Fibroblast of skin of abdomen (primary cell): ENCODE data around the gene DBI.
"Not testable (repeated sequence)": the region's sequence is repeated elsewhere in the genome, so short reads cannot be mapped to it uniquely, and the experiment has no call there.

Experiments used
- DNase-seq: peaks from one replicate; pipeline ENCODE4 v3.0.0-alpha.2; 2013

The DBI gene

DNA sequence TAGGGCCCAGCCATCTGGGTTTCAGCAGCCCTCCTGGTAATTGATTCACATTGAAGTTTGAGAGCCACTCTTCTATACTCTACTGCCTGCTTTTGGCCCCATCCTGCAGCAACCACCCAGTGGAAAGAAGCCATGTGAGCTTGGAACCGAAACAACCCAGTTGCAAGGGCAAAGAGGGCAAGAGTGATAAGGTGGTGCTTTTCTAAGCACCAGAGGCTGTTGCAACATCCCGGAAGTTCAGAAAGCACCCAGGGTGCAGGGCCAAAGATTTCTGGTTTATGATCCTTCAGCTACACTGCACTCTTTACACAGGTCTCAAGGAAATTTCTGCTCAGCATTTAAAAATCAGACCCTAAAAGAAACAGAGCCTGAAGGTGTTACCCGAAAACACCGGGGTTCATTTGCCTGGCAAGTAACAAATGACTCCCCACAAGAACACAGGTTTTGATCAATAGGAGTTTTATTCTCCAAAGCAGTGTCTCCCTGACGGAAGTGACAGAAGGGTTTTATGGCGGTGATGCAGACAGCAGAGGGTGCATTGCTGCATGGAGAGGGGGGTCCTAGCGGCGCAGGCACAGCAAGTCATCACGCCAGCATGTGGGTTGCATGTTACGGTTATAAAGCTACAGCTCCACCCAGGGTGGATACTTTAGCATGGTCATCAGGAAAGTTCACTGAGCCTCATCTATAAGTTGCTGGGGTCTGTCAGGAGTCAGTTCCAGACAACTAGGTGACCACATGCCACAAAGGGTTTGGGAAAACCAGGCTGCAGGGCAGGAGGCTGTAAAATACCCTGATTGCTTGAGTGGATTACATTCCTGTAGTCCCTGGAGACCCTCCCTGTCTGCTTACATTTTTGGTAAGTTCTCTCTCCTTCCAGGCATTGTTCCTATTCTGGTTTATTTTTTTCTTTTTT lies 36.1 kb downstream of the DBI start:
- DNase-seq: no peak

DNA sequence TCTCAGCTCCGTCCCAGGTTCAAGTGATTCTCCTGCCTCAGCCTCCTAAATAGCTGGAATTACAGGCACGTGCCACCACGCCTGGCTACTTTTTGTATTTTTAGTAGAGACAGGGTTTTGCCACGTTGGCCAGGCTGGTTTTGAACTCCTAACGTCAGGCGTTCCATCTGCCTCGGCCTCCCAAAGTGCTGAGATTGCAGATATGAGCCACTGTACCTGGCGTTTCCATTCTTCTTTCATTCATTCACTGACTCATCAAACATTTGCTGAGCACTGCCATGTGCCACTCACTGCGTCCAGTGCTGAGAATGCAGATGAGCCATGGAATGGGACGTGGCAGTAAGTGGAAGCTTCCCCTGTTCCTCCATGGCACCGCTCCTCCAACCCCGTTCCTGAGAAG lies 36.8 kb downstream of the DBI start:
- not testable (repeated sequence) for DNase-seq

GRCh38 chr2:119405151-119405550 lies 38.4 kb downstream of the DBI start:
- no peak for DNase-seq

GRCh38 chr2:119407430-119408220 lies 40.8 kb downstream of the DBI start:
- DNase-seq: peak; percentile 49

DNA sequence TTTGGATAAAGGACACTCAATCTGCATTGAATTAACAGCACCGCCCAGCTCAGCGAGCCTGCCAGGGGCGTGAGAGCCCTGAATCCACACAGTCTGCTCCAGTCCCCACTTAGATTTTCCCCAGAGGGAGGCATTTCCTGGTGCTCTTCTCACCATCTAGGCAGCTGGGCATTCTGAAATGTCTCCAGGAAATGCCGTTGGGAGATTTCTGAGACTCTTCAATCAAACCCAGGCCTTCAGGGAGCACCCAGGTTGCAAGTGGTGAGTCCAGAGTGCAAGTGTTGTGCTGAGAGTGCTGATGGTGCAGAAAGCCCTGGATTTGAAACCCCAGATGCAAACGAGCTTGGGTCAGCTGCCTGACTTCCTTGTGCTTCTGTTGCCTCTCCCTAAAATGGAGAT lies 41.4 kb downstream of the DBI start:
- DNase-seq: no peak

- DNase-seq: no peak
These were observed 42.7 kb downstream of the DBI start for GRCh38 chr2:119409506-119409905.

GRCh38 chr2:119414894-119415293 lies 48.1 kb downstream of the DBI start:
- DNase-seq: no peak

GRCh38 chr2:119415630-119416029 lies 48.9 kb downstream of the DBI start:
- no peak for DNase-seq

DNA sequence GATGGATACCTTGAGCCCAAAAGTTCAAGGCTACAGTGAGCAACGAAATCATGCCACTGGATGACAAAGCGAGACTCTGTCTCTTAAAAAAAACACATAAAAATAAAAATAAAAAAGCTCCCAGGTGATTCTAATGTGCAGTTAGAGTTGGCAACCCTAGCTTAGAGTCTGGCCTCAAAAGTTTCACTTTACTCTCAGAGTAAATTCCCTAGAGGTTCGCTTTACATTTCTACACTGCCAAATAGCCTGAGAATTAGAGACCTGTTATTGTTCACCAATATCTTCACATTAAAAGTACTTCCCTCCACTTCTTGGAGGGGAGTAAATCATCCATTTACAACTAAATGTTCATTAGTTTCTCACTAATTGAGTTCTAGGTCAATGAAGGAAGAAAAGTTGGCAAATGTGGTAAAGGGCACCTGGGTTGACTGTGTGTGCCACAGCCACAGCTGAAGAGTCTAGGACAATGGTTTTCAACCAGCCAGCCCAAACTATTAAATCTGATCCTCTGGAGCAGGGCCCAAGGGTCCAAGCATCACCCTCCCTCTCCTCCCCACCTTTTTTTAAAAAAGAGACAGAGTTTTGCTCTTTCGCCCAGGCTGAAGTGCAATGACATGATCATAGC lies 49.6 kb downstream of the DBI start:
- DNase-seq: no peak

GRCh38 chr2:119417908-119418307 lies 51.1 kb downstream of the DBI start:
- no peak for DNase-seq

- DNase-seq: peak; percentile 25
These were observed 52.3 kb downstream of the DBI start for GRCh38 chr2:119419065-119419464.

- no peak for DNase-seq
These were observed 53.2 kb downstream of the DBI start for GRCh38 chr2:119419803-119420508.

DNA sequence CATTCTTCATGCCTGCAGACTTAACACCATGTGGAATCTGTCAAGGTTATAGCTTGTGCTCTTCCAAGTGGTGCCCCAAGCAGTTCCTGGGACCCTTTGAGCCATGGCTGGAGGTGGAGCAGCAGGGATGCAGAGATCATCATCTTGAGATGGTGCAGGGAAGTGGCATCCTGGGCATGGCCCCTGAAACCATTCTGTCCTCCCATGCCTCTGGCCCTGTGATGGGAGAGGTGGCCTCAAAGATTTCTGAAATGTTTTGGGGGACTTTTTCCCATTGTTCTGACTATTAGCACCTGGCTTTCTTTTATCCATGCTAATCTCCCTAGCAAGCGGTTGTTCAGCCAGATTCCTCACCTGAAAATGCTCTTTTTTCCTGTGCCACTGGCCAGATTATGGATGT lies 54.5 kb downstream of the DBI start:
- no peak for DNase-seq

GRCh38 chr2:119421741-119422140 lies 55.0 kb downstream of the DBI start:
- no peak for DNase-seq
